H1 (cell line): Measurements from ENCODE around the gene NUAK1. TPM values are rescaled to one million over a fixed set of nuclear protein-coding genes. Genes with fewer than 3 reads are reported as not detected.

Experiments used
- CTCF ChIA-PET: fragments of 300-600 bp; sonication (Branson Sonifier 250); formaldehyde crosslinking; loops from one replicate; lab custom pipeline; 2021; ENCODE audit not compliant: partially characterized antibody; lab: Charles Lee
- POLR2A ChIA-PET: fragments of 300-600 bp; sonication (Branson Sonifier 250); formaldehyde crosslinking; loops from one replicate; lab custom pipeline; 2021; ENCODE audit warnings: inconsistent platforms; ENCODE audit not compliant: partially characterized antibody; lab: Charles Lee
- DNase-seq, 2 experiments: peaks; one replicate each; pipeline versions ENCODE4 v3.0.0 to v3.0.0-alpha.2; 2010 to 2022; ENCODE audit warnings: low spot score in 2 of 2, low read depth in 1 of 2, mixed read lengths in 1 of 2
- FAIRE-seq: peaks from 2 replicates; lab custom pipeline; 2011; peaks lifted over from hg19 to GRCh38; lab: Jason Lieb, UNC
- H2AFZ ChIP-seq: 2 replicates; pipeline ENCODE4 v1.8.1; 2012; ENCODE audit warnings: low read length, inconsistent platforms
- H2AK5ac ChIP-seq: 2 replicates; pipeline ENCODE4 v1.6.1; 2013; ENCODE audit warnings: low read depth, low read length
- H2BK120ac ChIP-seq: replicated peaks from 2 replicates; pipeline ENCODE3; 2013; ENCODE audit warnings: low read depth, low read length, inconsistent platforms
- H2BK12ac ChIP-seq: 2 replicates; pipeline ENCODE4 v1.6.1; 2013; ENCODE audit warnings: low read depth, low read length
- H2BK15ac ChIP-seq: 2 replicates; pipeline ENCODE4 v1.6.1; 2013; ENCODE audit warnings: low read length
- H2BK20ac ChIP-seq: 2 replicates; pipeline ENCODE4 v1.6.1; 2013; ENCODE audit warnings: low read length
- H2BK5ac ChIP-seq: 2 replicates; pipeline ENCODE4 v1.6.1; 2013; ENCODE audit warnings: low read depth, low read length
- H3K14ac ChIP-seq: 2 replicates; pipeline ENCODE4 v1.6.1; 2013; ENCODE audit warnings: inconsistent platforms; ENCODE audit not compliant: insufficient read length
- H3K18ac ChIP-seq: 2 replicates; pipeline ENCODE4 v1.6.1; 2013; ENCODE audit warnings: low read length; ENCODE audit errors: extremely low read depth
- H3K23ac ChIP-seq: 2 replicates; pipeline ENCODE4 v1.6.1; 2013; ENCODE audit warnings: inconsistent platforms; ENCODE audit not compliant: insufficient read length
- H3K23me2 ChIP-seq: 2 replicates; pipeline ENCODE4 v1.6.1; 2013; ENCODE audit warnings: low read depth, low read length
- H3K27ac ChIP-seq: 2 replicates; pipeline ENCODE4 v1.6.1; 2011; ENCODE audit warnings: low read depth, low read length, inconsistent platforms
- H3K27me3 ChIP-seq, 4 experiments: replicated peaks in 1 of 4; 1 replicate in 1 of 4; 2 replicates in 3 of 4; pipeline versions ENCODE4 v1.6.1 to v1.8.1; 2011 to 2013; ENCODE audit warnings: low read length in 3 of 4, mild to moderate bottlenecking in 3 of 4, inconsistent platforms in 2 of 4, mixed read lengths in 2 of 4, moderate library complexity in 1 of 4; ENCODE audit not compliant: control insufficient read depth in 3 of 4, insufficient read depth in 3 of 4; ENCODE audit errors: extremely low read depth in 1 of 4
- H3K36me3 ChIP-seq, 4 experiments: 2 replicates each; pipeline versions ENCODE4 v1.6.1 to v1.8.1; 2011 to 2013; ENCODE audit warnings: mild to moderate bottlenecking in 4 of 4, low read length in 3 of 4, moderate library complexity in 2 of 4, control low read depth in 1 of 4, inconsistent platforms in 1 of 4; ENCODE audit not compliant: insufficient read depth in 4 of 4, control insufficient read depth in 2 of 4
- H3K4ac ChIP-seq: replicated peaks from 2 replicates; pipeline ENCODE3; 2013; ENCODE audit warnings: low read length, low read depth, mixed read lengths, inconsistent platforms; ENCODE audit not compliant: insufficient read length
- H3K4me1 ChIP-seq, 4 experiments: replicated peaks in 1 of 4; 1 replicate in 1 of 4; 2 replicates in 3 of 4; pipeline versions ENCODE4 v1.6.1 to v1.8.1; 2011 to 2013; ENCODE audit warnings: low read length in 3 of 4, inconsistent platforms in 2 of 4, mixed read lengths in 1 of 4; ENCODE audit not compliant: insufficient read depth in 4 of 4, control insufficient read depth in 3 of 4
- H3K4me2 ChIP-seq, 2 experiments: 2 replicates each; pipeline versions ENCODE4 v1.6.1 to v1.8.1; 2011 to 2013; ENCODE audit warnings: low read depth in 2 of 2, low read length in 2 of 2, control low read depth in 1 of 2, inconsistent platforms in 1 of 2, mild to moderate bottlenecking in 1 of 2; ENCODE audit not compliant: insufficient read depth in 1 of 2
- H3K4me3 ChIP-seq, 4 experiments: fragments of 200-600, 300-600 bp in 1 of 4; sonication (generic), shearing (Covaris generic), sonication (Bioruptor Twin) in 1 of 4; 2 replicates each; pipeline versions ENCODE4 v1.5.1 to v1.8.1; 2011 to 2016; ENCODE audit warnings: low read length in 4 of 4, low read depth in 3 of 4, control low read depth in 2 of 4, inconsistent platforms in 2 of 4, mild to moderate bottlenecking in 2 of 4, mixed read lengths in 1 of 4, moderate library complexity in 1 of 4; ENCODE audit not compliant: insufficient read depth in 2 of 4; ENCODE audit errors: extremely low read depth in 1 of 4
- H3K56ac ChIP-seq: replicated peaks from 2 replicates; pipeline ENCODE3; 2013; ENCODE audit warnings: low read depth, mild to moderate bottlenecking, mixed read lengths, low read length, inconsistent platforms; ENCODE audit not compliant: insufficient read length
- H3K79me1 ChIP-seq: 2 replicates; pipeline ENCODE4 v1.6.1; 2013; ENCODE audit warnings: low read depth, low read length, control low read depth
- H3K79me2 ChIP-seq, 2 experiments: 2 replicates each; pipeline versions ENCODE4 v1.6.1 to v1.8.1; 2012 to 2013; ENCODE audit warnings: low read length in 2 of 2, mild to moderate bottlenecking in 2 of 2, inconsistent platforms in 1 of 2; ENCODE audit not compliant: insufficient read depth in 2 of 2, control insufficient read depth in 1 of 2
- H3K9ac ChIP-seq, 4 experiments: replicated peaks in 1 of 4; 1 replicate in 1 of 4; 2 replicates in 3 of 4; pipeline versions ENCODE4 v1.6.1 to v1.8.1; 2011 to 2013; ENCODE audit warnings: low read depth in 3 of 4, low read length in 3 of 4, control low read depth in 2 of 4, mild to moderate bottlenecking in 2 of 4, moderate library complexity in 2 of 4, inconsistent platforms in 1 of 4; ENCODE audit errors: extremely low read depth in 1 of 4
- H3K9me3 ChIP-seq, 2 experiments: 2 replicates each; pipeline versions ENCODE4 v1.6.1 to v1.8.1; 2012 to 2013; ENCODE audit warnings: mild to moderate bottlenecking in 2 of 2, moderate library complexity in 2 of 2, control low read depth in 1 of 2, inconsistent platforms in 1 of 2, low read depth in 1 of 2, low read length in 1 of 2, mixed read lengths in 1 of 2; ENCODE audit not compliant: insufficient read depth in 2 of 2
- H4K20me1 ChIP-seq, 2 experiments: replicated peaks in 1 of 2; 2 replicates each; pipeline versions ENCODE3 to v1.8.1; 2011 to 2013; ENCODE audit warnings: inconsistent platforms in 2 of 2, low read length in 2 of 2, mild to moderate bottlenecking in 1 of 2; ENCODE audit not compliant: insufficient read depth in 2 of 2, control insufficient read depth in 1 of 2
- H4K5ac ChIP-seq: 2 replicates; pipeline ENCODE4 v1.6.1; 2013; ENCODE audit warnings: low read length, low read depth, mixed read lengths, inconsistent platforms; ENCODE audit not compliant: insufficient read length
- H4K8ac ChIP-seq: 2 replicates; pipeline ENCODE4 v1.8.0; 2013; ENCODE audit warnings: mild to moderate bottlenecking, moderate library complexity, low read length, inconsistent platforms; ENCODE audit not compliant: insufficient read depth; ENCODE audit errors: extremely low read depth
- H4K91ac ChIP-seq: replicated peaks from 2 replicates; pipeline ENCODE3; 2013; ENCODE audit warnings: low read length, mixed read lengths, inconsistent platforms; ENCODE audit not compliant: insufficient read length
- BCL11A ChIP-seq, 2 experiments: IDR thresholded peaks; one replicate each; pipeline ENCODE4 v1.6.1; 2011; ENCODE audit warnings: low read depth in 2 of 2, low read length in 2 of 2, mild to moderate bottlenecking in 2 of 2
- CREB1 ChIP-seq: IDR thresholded peaks from 2 replicates; pipeline ENCODE4 v1.6.1; 2012; ENCODE audit warnings: inconsistent platforms
- KDM4A ChIP-seq: IDR thresholded peaks from one replicate; pipeline ENCODE4 v1.7.1; 2012; ENCODE audit warnings: low read depth, mild to moderate bottlenecking, moderate library complexity, low read length, inconsistent platforms; ENCODE audit not compliant: severe bottlenecking
- NANOG ChIP-seq: IDR thresholded peaks from 2 replicates; pipeline ENCODE4 v1.6.1; 2011; ENCODE audit warnings: low read length, low read depth, mild to moderate bottlenecking, inconsistent platforms; ENCODE audit not compliant: insufficient read depth, poor library complexity, severe bottlenecking
- PHF8 ChIP-seq: fragments of 200-600 bp; sonication (generic); conservative IDR thresholded peaks from 2 replicates; pipeline ENCODE4 v1.7.1; 2012; ENCODE audit warnings: low read depth, mild to moderate bottlenecking, inconsistent platforms, low read length, moderate library complexity
- POLR2A ChIP-seq, 2 experiments: IDR thresholded peaks; 1 replicate in 1 of 2; 2 replicates in 1 of 2; pipeline ENCODE4 v1.6.1; 2011; ENCODE audit warnings: low read depth in 2 of 2, low read length in 2 of 2, mild to moderate bottlenecking in 2 of 2; ENCODE audit errors: control extremely low read depth in 1 of 2
- SP2 ChIP-seq: IDR thresholded peaks from 2 replicates; pipeline ENCODE4 v1.6.1; 2012; ENCODE audit warnings: mild to moderate bottlenecking, low read length, inconsistent platforms
- TBP ChIP-seq: IDR thresholded peaks from 2 replicates; pipeline ENCODE4 v1.6.1; 2011; ENCODE audit warnings: low read depth, low read length, improper control_type of control experiment
- WGBS, 2 experiments: shearing (Covaris generic) in 1 of 2; methylation state at CpG; one replicate each; pipeline versions ENCODE4 v1.1.6 to v1.1.7; 2013 to 2015; ENCODE audit warnings: low lambda C conversion rate in 2 of 2, mixed read lengths in 2 of 2, inconsistent platforms in 1 of 2, low coverage in 1 of 2, missing lambda C conversion rate in 1 of 2; ENCODE audit not compliant: insufficient replicate concordance in 2 of 2, insufficient coverage in 1 of 2, insufficient read length in 1 of 2; ENCODE audit errors: extremely low coverage in 1 of 2, missing lambda C conversion rate in 1 of 2; 5-methylcytosine and 5-hydroxymethylcytosine counted together
- polyA plus RNA-seq, 7 experiments: library from polyadenylated mRNA; depleted of rRNA in 3 of 7; stranded (reverse) in 5 of 7; unstranded in 2 of 7; fragments of >200 nt in 5 of 7; fragments of 200-250 nt in 2 of 7; gene quantifications; 1 replicate in 5 of 7; 2 replicates in 1 of 7; 4 replicates in 1 of 7; pipeline versions ENCODE4 v1.2.1 to v1.2.3, GENCODE V29; 2011 to 2013; ENCODE audit warnings: missing spikeins in 2 of 7, mixed read lengths in 2 of 7
- total RNA-seq: library from RNA; stranded (reverse); fragmentation: NEBNext Ultra II Directional; extraction: Animal tissue kit (Norgen Biotek cat#: 25700); gene quantifications from 2 replicates; pipeline ENCODE4 v1.2.1, GENCODE V29; 2021

NUAK1 gene
- total and polyA plus RNA-seq, 2 of the 8 experiments (the other 6 are each of a cell fraction or from before 2014, with no cell fraction given) = 6.7 to 18.2 TPM

- peaks cover 0 to 8% (median 2%) of the 10 kb centered on the region in 4 experiments; a peak in 3 of 7 replicates for H3K4me1 ChIP-seq
- no peak overlapping the region for H2BK12ac ChIP-seq
- H2BK15ac ChIP-seq = no peak overlapping the region
- no peaks in the 10 kb centered on the region for H3K79me1 ChIP-seq
- no peak overlapping the region for H3K9ac ChIP-seq
- CTCF ChIA-PET = interaction anchor here (0.8 to 1.6 kb wide), 3 partner anchors 10 to 372 kb away, joined by 3 to 4 read pairs (median 3); no protein-coding TSS in a partner anchor
- no peaks in the 10 kb centered on the region for H3K9me3 ChIP-seq
- H2AK5ac ChIP-seq = no peak overlapping the region
- H2AFZ ChIP-seq = no peak overlapping the region
- H3K4ac ChIP-seq = no peak overlapping the region
- no peak for TF ChIP-seq NANOG
- TF ChIP-seq PHF8 = no peak
- TF ChIP-seq SP2 = no peak
- no peak for TF ChIP-seq POLR2A (IDR thresholded peaks at IDR 0.05; ENCODE audit: control extremely low read depth in 1 of 2, low read depth in 2 of 2, low read length in 2 of 2)
- no peak for TF ChIP-seq KDM4A
- TF ChIP-seq CREB1 = no peak
- TF ChIP-seq TBP = no peak
- no peak for TF ChIP-seq BCL11A (IDR thresholded peaks at IDR 0.05; ENCODE audit: low read depth in 2 of 2, low read length in 2 of 2)
- TF ChIP-seq, all 59 proteins: peak for 0
- Histone ChIP-seq H2BK120ac (no peak overlapping the region), H4K20me1 (peaks cover 0 to 2% of the 10 kb centered on the region in 2 experiments), H3K27ac (no peak overlapping the region), H4K91ac (no peak overlapping the region), H3K14ac (no peak overlapping the region), H4K8ac (no peak overlapping the region), H3K23me2 (no peaks in the 10 kb centered on the region), H3K27me3 (no peaks in the 10 kb centered on the region), H3K4me2 (no peak overlapping the region), H4K5ac (no peak overlapping the region), H3K36me3 (peaks cover 0 to 18% (median 10%) of the 10 kb centered on the region in 4 experiments; a peak in 5 of 8 replicates), H3K4me3 (no peak overlapping the region), H3K56ac (no peak overlapping the region), H3K23ac (no peak overlapping the region), H3K18ac (no peak overlapping the region), H3K79me2 (no peaks in the 10 kb centered on the region), H2BK20ac (no peak overlapping the region), H2BK5ac (no peak overlapping the region; the same call in 1 of the 2 replicates)
- POLR2A ChIA-PET = interaction anchor here (0.7 kb wide), 1 partner anchor 36 kb away, joined by 3 read pairs; no protein-coding TSS in a partner anchor
- no peak for FAIRE-seq
- no peak for DNase-seq
- WGBS, 2 experiments = 91% methylated on average over 2 of the region's 2 CpGs; no CpG with 5 or more reads in 1 of the 2 experiments
These were observed 74.1 kb downstream of the NUAK1 start for GRCh38 chr12:106064721-106065021.
